ENCODE results near the gene GPR31. TPM values are rescaled to one million over a fixed set of nuclear protein-coding genes. Genes with fewer than 3 reads are reported as not detected.

Gene GPR31
- total RNA-seq, 1 donor from 2014 or later = not detected

DNA sequence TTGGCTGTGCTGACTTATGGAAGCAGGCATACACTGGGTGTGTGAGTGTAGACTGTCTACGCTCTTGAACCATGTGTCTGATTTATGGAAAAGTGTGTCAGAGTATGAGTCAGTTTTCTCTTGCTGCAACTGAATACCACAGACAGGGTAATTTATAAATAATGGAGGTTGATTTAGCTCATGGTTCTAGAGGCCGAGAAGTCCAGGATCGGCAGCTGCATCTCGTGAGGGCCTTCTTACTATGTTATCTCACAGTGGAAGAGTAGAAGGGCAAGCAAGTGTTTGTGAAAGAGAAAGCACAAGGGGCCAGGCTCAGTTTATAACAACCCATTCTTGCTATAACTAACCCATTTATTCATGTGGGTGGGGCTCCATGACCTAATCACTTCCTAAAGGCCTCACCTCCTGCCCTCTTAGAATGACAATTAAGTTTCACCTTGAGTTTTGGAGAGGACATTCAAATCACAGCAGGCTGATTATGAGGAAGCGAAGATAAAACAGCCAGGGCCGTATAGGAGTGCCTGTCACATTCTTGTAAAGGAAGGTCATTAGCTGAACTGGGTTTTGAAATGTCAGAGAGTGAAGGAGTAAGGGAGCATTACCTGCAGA lies 6.7 kb downstream of the GPR31 start:
- Histone ChIP-seq H3K4me3 (no peak overlapping the region), H3K27me3 (no peaks in the 10 kb centered on the region), H3K36me3 (no peaks in the 10 kb centered on the region), H3K4me1 (no peaks in the 10 kb centered on the region), H3K9me3 (no peaks in the 10 kb centered on the region), H3K27ac (no peak overlapping the region)
- TF ChIP-seq, protein P1, sequence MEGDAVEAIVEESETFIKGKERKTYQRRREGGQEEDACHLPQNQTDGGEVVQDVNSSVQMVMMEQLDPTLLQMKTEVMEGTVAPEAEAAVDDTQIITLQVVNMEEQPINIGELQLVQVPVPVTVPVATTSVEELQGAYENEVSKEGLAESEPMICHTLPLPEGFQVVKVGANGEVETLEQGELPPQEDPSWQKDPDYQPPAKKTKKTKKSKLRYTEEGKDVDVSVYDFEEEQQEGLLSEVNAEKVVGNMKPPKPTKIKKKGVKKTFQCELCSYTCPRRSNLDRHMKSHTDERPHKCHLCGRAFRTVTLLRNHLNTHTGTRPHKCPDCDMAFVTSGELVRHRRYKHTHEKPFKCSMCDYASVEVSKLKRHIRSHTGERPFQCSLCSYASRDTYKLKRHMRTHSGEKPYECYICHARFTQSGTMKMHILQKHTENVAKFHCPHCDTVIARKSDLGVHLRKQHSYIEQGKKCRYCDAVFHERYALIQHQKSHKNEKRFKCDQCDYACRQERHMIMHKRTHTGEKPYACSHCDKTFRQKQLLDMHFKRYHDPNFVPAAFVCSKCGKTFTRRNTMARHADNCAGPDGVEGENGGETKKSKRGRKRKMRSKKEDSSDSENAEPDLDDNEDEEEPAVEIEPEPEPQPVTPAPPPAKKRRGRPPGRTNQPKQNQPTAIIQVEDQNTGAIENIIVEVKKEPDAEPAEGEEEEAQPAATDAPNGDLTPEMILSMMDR (IDR thresholded peaks at IDR 0.05) = no peak
- intact Hi-C loops (cut with DNase I) = no loop called here
- no peak for DNase-seq (ENCODE audit: low spot score in 2 of 2)

DNA sequence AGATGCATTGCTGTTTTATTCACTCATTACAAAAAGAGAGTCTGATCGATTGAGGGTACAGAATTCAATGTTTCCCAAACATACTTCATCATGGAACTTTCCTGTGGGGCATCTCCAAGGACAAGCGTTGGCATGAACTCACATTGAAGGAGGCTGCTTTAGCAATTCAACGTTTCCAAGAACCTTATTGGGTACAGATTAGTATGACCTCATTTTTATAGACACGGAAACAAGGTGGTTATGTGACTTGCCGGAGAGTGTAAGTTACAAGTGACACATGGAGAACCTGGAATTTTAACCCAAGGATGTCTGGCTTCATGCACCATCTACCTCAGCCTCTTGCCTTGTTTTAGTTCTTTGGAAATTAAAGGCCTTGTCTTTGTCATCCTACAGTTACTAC lies 8.8 kb downstream of the GPR31 start:
- TF ChIP-seq, protein P1 (IDR thresholded peaks at IDR 0.05) = no peak
- no peak overlapping the region for H3K27ac ChIP-seq
- H3K4me1 ChIP-seq = no peaks in the 10 kb centered on the region
- H3K27me3 ChIP-seq = no peaks in the 10 kb centered on the region
- no peaks in the 10 kb centered on the region for H3K9me3 ChIP-seq
- DNase-seq (ENCODE audit: low spot score in 2 of 2) = no peak
- intact Hi-C loops (cut with DNase I) = loop anchor here (10.0 kb wide), 1 partner anchor 374 kb away; no protein-coding TSS in a partner anchor
- H3K4me3 ChIP-seq = no peak overlapping the region
- no peaks in the 10 kb centered on the region for H3K36me3 ChIP-seq

DNA sequence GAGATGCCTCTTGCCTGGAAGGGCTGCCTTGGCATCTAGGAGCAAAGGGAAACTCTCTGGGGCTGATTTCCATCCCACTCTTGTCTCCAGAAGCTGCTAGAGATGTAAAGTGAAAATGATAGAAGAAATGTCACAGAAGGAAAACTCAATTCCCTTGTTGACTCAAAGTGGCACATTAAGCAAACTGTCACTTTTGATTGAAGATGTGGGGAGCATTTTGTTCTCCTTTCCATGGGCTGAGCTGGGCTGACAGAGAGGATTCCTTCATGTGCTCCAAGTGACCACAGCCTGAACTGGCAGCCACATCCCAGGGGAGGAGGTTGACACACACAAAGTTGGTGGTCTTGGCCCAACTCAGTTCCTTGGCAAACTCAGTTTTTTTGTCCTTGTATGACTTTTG lies 9.8 kb downstream of the GPR31 start:
- Histone ChIP-seq H3K4me1 (no peaks in the 10 kb centered on the region), H3K27ac (no peak overlapping the region), H3K36me3 (no peaks in the 10 kb centered on the region), H3K4me3 (no peak overlapping the region), H3K9me3 (no peaks in the 10 kb centered on the region), H3K27me3 (no peaks in the 10 kb centered on the region)
- TF ChIP-seq, protein P1 (IDR thresholded peaks at IDR 0.05) = no peak
- intact Hi-C loops (cut with DNase I) = loop anchor here (10.0 kb wide), 1 partner anchor 373 kb away; no protein-coding TSS in a partner anchor
- DNase-seq (ENCODE audit: low spot score in 2 of 2) = no peak

DNA sequence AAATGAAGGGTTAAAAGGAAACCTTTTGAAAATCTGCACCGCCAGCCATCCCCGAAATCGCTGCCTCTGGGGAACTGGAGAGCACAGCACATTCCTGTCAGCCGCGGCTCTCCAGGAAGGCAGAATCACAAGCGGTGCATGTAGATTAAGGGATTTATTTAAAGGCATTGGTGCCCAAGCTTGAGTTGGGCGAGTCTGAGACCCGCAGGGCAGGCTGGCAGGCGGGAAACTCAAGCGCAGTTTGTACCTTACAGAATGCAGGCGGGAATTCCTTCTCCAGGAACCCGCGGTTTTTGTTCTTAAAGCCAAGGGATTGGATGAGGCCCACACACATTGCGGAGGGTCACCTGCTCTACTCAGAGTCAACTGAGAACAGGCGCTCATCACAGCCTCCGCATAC lies 10.8 kb downstream of the GPR31 start:
- H3K4me3 ChIP-seq = no peak overlapping the region
- TF ChIP-seq, protein P1 (IDR thresholded peaks at IDR 0.05) = no peak
- intact Hi-C loops (cut with DNase I) = loop anchor here (10.0 kb wide), 1 partner anchor 372 kb away; no protein-coding TSS in a partner anchor
- no peak overlapping the region for H3K27ac ChIP-seq
- no peaks in the 10 kb centered on the region for H3K4me1 ChIP-seq
- H3K27me3 ChIP-seq = no peaks in the 10 kb centered on the region
- DNase-seq (ENCODE audit: low spot score in 2 of 2) = no peak
- no peaks in the 10 kb centered on the region for H3K36me3 ChIP-seq
- H3K9me3 ChIP-seq = no peaks in the 10 kb centered on the region

DNA sequence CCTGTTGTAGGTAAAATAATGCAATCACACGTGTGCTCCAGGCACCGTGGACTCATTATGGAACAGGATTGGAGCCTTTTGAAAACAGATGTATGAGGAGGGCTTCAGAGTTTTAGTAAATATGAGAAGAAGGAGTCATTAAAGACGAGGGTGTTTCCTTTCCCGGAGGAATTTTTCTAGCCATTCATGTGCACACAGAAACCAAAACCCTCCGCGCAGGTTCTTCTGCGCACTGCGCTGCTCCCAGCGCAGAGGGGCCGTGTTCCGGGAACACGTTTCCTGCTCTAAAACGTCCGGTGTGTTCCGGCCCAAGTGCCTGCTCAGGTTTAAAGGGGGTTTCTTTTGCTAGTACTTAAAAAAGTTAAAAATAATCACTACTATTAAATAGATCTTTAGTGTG lies 11.6 kb downstream of the GPR31 start:
- H3K27ac ChIP-seq = no peak overlapping the region
- no peaks in the 10 kb centered on the region for H3K27me3 ChIP-seq
- TF ChIP-seq, protein P1 (IDR thresholded peaks at IDR 0.05) = no peak
- DNase-seq (ENCODE audit: low spot score in 2 of 2) = no peak
- no peaks in the 10 kb centered on the region for H3K36me3 ChIP-seq
- H3K9me3 ChIP-seq = no peaks in the 10 kb centered on the region
- no peaks in the 10 kb centered on the region for H3K4me1 ChIP-seq
- intact Hi-C loops (cut with DNase I) = loop anchor here (10.0 kb wide), 1 partner anchor 371 kb away; no protein-coding TSS in a partner anchor
- no peak overlapping the region for H3K4me3 ChIP-seq
